HEK293T (cell line): ENCODE data around the gene SEMA3G.

Source experiments
- BHLHE40 ChIP-seq: fragments of 450-650 bp; IDR thresholded peaks from 2 replicates; pipeline ENCODE4 v1.6.1; 2016; ENCODE audit warnings: mild to moderate bottlenecking, moderate library complexity, borderline replicate concordance
- FOXA1 ChIP-seq: fragments of 450-650 bp; IDR thresholded peaks from 2 replicates; pipeline ENCODE4 v1.6.1; 2016; ENCODE audit warnings: mild to moderate bottlenecking
- FOXK2 ChIP-seq: fragments of 450-650 bp; IDR thresholded peaks from 2 replicates; pipeline ENCODE4 v1.6.1; 2016; ENCODE audit warnings: mild to moderate bottlenecking
- FOXM1 ChIP-seq: fragments of 450-650 bp; IDR thresholded peaks from 2 replicates; pipeline ENCODE4 v1.6.1; 2017; ENCODE audit warnings: mild to moderate bottlenecking, borderline replicate concordance
- L3MBTL2 ChIP-seq: fragments of 450-650 bp; conservative IDR thresholded peaks from 2 replicates; pipeline ENCODE4 v1.6.1; 2016; ENCODE audit warnings: mild to moderate bottlenecking
- LEF1 ChIP-seq: fragments of 450-650 bp; IDR thresholded peaks from 2 replicates; pipeline ENCODE4 v1.6.1; 2017; ENCODE audit warnings: mild to moderate bottlenecking, borderline replicate concordance
- SP1 ChIP-seq: fragments of 450-650 bp; IDR thresholded peaks from 2 replicates; pipeline ENCODE4 v1.6.1; 2017
- SUZ12 ChIP-seq: fragments of 450-650 bp; IDR thresholded peaks from 2 replicates; pipeline ENCODE4 v1.6.1; 2016; ENCODE audit warnings: mild to moderate bottlenecking
- TARDBP ChIP-seq: fragments of 450-650 bp; IDR thresholded peaks from 2 replicates; pipeline ENCODE4 v1.6.1; 2016
- ZNF384 ChIP-seq: fragments of 450-650 bp; IDR thresholded peaks from 2 replicates; pipeline ENCODE4 v1.6.1; 2016
- TF ChIP-seq, protein P1 (sequence below): fragments of 450-650 bp; IDR thresholded peaks from 2 replicates; pipeline ENCODE4 v1.6.1; 2016

DNA sequence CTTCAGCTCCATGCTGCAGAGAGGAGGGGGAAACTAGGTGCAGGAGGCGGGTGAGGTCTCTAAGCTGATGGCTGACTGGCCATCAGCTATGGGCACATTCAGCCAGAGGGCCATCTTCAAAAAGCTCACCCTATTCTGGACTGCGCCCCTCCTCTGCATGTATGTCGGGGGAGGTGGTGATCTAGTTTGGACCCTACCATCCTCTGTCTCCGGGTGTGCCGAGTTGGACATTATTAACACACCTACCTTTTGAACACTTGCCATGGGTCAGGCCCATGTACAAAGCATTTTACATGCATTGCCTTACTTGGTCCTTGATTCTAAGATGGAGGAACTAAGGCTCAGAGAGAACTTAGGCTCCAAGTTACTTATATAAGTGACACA lies 11.9 kb upstream of the SEMA3G start:
- no peak for TF ChIP-seq FOXK2
- TF ChIP-seq FOXM1: no peak
- no peak for TF ChIP-seq SP1
- TF ChIP-seq, protein P1, sequence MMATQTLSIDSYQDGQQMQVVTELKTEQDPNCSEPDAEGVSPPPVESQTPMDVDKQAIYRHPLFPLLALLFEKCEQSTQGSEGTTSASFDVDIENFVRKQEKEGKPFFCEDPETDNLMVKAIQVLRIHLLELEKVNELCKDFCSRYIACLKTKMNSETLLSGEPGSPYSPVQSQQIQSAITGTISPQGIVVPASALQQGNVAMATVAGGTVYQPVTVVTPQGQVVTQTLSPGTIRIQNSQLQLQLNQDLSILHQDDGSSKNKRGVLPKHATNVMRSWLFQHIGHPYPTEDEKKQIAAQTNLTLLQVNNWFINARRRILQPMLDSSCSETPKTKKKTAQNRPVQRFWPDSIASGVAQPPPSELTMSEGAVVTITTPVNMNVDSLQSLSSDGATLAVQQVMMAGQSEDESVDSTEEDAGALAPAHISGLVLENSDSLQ: no peak
- TF ChIP-seq ZNF384: no peak
- TF ChIP-seq BHLHE40: no peak
- TF ChIP-seq TARDBP: no peak
- no peak for TF ChIP-seq L3MBTL2
- TF ChIP-seq FOXA1: no peak
- no peak for TF ChIP-seq SUZ12
- TF ChIP-seq LEF1: no peak
